Activated naive CD4-positive, alpha-beta T cell treated with anti-CD3 and anti-CD28 coated beads, Interleukin-2, amount 10 ng/mL, durations not matched to agents 7 days and 5 days (primary cell): ENCODE measurements around the gene IREB2.

Source experiments
- CTCF ChIA-PET: fragments of 350-600 bp; sonication (Branson Sonifier 250); formaldehyde crosslinking; loops from one replicate; lab custom pipeline; 2021; ENCODE audit warnings: antibody characterized with exemption; lab: Charles Lee
- DNase-seq: peaks from one replicate; pipeline ENCODE4 v3.0.0-alpha.2; 2020
- H3K27ac Mint-ChIP-seq: one replicate; pipeline ENCODE4 v1.8.0; 2021; ENCODE audit warnings: mild to moderate bottlenecking, moderate library complexity, mixed read lengths
- H3K27me3 Mint-ChIP-seq: one replicate; pipeline ENCODE4 v1.8.0; 2021; ENCODE audit warnings: mild to moderate bottlenecking, mixed read lengths
- H3K36me3 Mint-ChIP-seq: one replicate; pipeline ENCODE4 v1.8.0; 2021; ENCODE audit warnings: mixed read lengths
- H3K4me1 Mint-ChIP-seq: one replicate; pipeline ENCODE4 v1.8.0; 2021; ENCODE audit warnings: mixed read lengths
- H3K4me3 Mint-ChIP-seq: one replicate; pipeline ENCODE4 v1.8.0; 2021; ENCODE audit warnings: mild to moderate bottlenecking, moderate library complexity, mixed read lengths
- H3K9me3 Mint-ChIP-seq: one replicate; pipeline ENCODE4 v1.8.0; 2021; ENCODE audit warnings: mixed read lengths

The IREB2 gene

GRCh38 chr15:78450285-78450858 is 12.4 kb downstream of the IREB2 start:
- CTCF ChIA-PET, result interaction anchor here (1.7 kb wide), 1 partner anchor 28 kb away, joined by 5 read pairs; no protein-coding TSS in a partner anchor
- no peak overlapping the region for H3K4me3 Mint-ChIP-seq
- DNase-seq, result no peak

DNA sequence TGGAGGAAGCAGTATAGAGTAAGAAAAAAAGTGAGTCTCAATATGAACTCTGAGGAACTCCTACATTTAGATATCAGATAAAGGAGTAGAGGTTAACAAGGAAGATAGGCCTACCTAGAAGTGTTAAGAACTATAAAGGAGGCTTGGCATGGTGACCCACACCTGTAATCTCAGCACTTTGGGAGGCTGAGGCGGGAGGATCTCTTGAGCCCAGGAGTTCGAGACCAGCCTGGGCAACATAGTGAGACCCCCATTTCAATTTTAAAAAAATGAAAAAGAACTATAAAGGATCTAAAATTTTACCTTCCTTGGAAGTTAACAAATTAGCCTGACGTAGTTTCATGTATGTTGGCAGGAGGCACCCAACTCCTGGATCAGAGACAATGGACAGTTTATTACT is 14.5 kb downstream of the IREB2 start:
- CTCF ChIA-PET, result no interaction called here
- Mint-ChIP-seq H3K4me3 (no peak overlapping the region), H3K9me3 (no peaks in the 10 kb centered on the region), H3K4me1 (peaks cover 40% of the 10 kb centered on the region), H3K36me3 (peaks cover 23% of the 10 kb centered on the region), H3K27ac (no peak overlapping the region), H3K27me3 (no peaks in the 10 kb centered on the region)
- DNase-seq, result no peak

More at GRCh38 chr15:78450285-78450858, 12.4 kb downstream of the IREB2 start:
- Mint-ChIP-seq H3K4me1 (peaks cover 29% of the 10 kb centered on the region), H3K36me3 (peaks cover 32% of the 10 kb centered on the region), H3K9me3 (no peaks in the 10 kb centered on the region), H3K27me3 (no peaks in the 10 kb centered on the region), H3K27ac (no peak overlapping the region)

- Mint-ChIP-seq H3K36me3 (peaks cover 19% of the 10 kb centered on the region), H3K9me3 (no peaks in the 10 kb centered on the region), H3K4me1 (peaks cover 38% of the 10 kb centered on the region), H3K27me3 (no peaks in the 10 kb centered on the region), H3K4me3 (no peak overlapping the region), H3K27ac (no peak overlapping the region)
- no peak for DNase-seq
- CTCF ChIA-PET, result no interaction called here
These were observed 15.4 kb downstream of the IREB2 start for GRCh38 chr15:78453447-78453846.

DNA sequence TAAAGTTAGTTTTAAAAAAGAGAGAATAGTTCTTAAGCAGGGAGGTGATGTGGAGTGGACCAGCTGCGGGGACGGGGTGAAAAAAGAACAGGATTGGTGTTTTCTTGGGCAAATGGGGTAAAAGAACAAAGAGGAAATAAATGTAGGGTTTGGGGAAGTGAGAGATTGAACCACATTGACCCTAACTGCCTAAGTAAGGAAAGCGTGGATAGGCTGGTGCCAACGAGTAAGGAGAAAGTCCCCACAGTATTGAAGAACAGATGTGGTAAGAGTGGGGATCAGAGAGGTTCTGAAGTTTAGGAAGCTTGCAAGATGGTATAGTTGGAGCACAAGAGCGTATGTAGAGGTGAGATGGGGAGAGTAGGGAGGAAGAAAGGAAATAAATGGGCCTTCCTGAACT is 17.0 kb downstream of the IREB2 start:
- Mint-ChIP-seq H3K27ac (no peak overlapping the region), H3K9me3 (no peaks in the 10 kb centered on the region), H3K4me3 (no peak overlapping the region), H3K4me1 (peaks cover 38% of the 10 kb centered on the region), H3K36me3 (peaks cover 20% of the 10 kb centered on the region), H3K27me3 (no peaks in the 10 kb centered on the region)
- CTCF ChIA-PET, result no interaction called here
- DNase-seq, result no peak

GRCh38 chr15:78455749-78456148 is 17.7 kb downstream of the IREB2 start:
- Mint-ChIP-seq H3K27me3 (no peaks in the 10 kb centered on the region), H3K4me3 (no peak overlapping the region), H3K9me3 (no peaks in the 10 kb centered on the region), H3K36me3 (peaks cover 18% of the 10 kb centered on the region), H3K4me1 (peaks cover 41% of the 10 kb centered on the region), H3K27ac (no peak overlapping the region)
- CTCF ChIA-PET, result no interaction called here
- DNase-seq, result no peak

- Mint-ChIP-seq H3K27ac (no peak overlapping the region), H3K27me3 (no peaks in the 10 kb centered on the region), H3K4me3 (no peak overlapping the region), H3K36me3 (peaks cover 18% of the 10 kb centered on the region), H3K4me1 (peaks cover 48% of the 10 kb centered on the region), H3K9me3 (no peaks in the 10 kb centered on the region)
- CTCF ChIA-PET, result no interaction called here
- DNase-seq, result no peak
These were observed 18.4 kb downstream of the IREB2 start for GRCh38 chr15:78456426-78456825.

DNA sequence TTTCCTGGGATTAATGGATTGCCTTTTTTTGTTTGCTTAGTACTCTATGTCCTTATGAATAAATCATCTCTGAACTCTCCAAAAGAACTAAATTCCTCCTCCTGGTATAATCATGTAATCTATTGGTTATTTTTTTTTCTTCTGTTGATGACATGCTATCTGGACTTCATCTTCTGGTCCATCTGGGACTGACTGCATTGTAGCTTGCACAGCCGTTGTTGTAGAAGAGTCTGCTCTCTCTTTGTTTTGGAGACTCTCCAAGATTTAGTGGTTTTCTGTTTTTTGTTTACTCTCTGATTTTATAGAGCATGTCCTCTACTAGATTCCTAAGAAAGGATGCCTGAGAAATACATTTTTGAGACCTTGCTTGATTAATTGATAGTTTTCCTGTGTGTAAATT is 19.1 kb downstream of the IREB2 start:
- no peak for DNase-seq
- Mint-ChIP-seq H3K27me3 (no peaks in the 10 kb centered on the region), H3K27ac (no peak overlapping the region), H3K4me3 (no peak overlapping the region), H3K4me1 (peaks cover 50% of the 10 kb centered on the region), H3K36me3 (peaks cover 16% of the 10 kb centered on the region), H3K9me3 (no peaks in the 10 kb centered on the region)
- CTCF ChIA-PET, result no interaction called here

DNA sequence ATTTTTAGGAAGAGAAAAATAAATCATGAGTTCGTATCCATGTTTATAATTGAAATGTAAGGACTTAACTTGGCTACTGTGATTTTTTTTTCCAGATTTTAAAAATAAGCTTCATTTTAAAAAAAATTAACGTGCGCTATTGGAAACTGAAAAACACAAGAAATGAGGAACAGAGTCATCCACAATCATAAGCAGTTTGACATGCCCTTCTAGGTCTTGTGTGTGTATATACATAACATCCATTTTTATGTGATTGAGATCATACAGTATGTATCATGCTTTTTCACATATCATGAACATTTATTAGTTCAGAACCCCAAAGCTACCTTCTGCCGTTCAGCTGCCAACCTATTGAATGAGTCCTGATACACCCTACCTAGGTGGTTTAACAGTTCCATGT is 22.7 kb downstream of the IREB2 start:
- Mint-ChIP-seq H3K9me3 (no peaks in the 10 kb centered on the region), H3K27ac (peak overlapping the region; percentile 21), H3K36me3 (peaks cover 28% of the 10 kb centered on the region), H3K4me3 (no peak overlapping the region), H3K4me1 (peaks cover 29% of the 10 kb centered on the region), H3K27me3 (no peaks in the 10 kb centered on the region)
- no peak for DNase-seq
- CTCF ChIA-PET, result no interaction called here

- no peaks in the 10 kb centered on the region for H3K9me3 Mint-ChIP-seq
- DNase-seq, result peak; percentile 39
- H3K27me3 Mint-ChIP-seq, result no peaks in the 10 kb centered on the region
- CTCF ChIA-PET, result interaction anchor here (0.5 kb wide), 1 partner anchor 20 kb away, joined by 4 read pairs; no protein-coding TSS in a partner anchor
- peaks cover 25% of the 10 kb centered on the region for H3K4me1 Mint-ChIP-seq
- peaks cover 32% of the 10 kb centered on the region for H3K36me3 Mint-ChIP-seq
- H3K4me3 Mint-ChIP-seq, result no peak overlapping the region
- peak overlapping the region; percentile 24 for H3K27ac Mint-ChIP-seq
These were observed 23.3 kb downstream of the IREB2 start for GRCh38 chr15:78461171-78461888.

DNA sequence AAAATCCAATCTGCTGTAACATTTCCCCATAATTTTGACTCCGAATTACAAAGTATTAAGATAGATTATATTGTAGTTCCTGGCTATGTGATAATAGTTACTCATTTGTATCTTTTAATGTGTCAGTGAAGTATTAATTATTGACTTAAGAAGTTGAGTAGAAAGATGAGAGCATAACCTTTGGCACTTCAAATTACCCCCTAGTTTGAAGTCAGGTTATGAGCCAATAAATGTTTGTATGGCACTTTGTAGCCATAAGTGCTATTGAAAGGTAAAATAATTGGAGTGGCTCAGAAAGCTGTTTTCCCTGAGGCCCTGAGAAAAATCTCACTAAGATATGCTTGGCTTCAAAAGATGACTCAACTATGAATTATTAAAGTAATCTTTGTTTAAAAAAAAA is 31.0 kb downstream of the IREB2 start:
- DNase-seq, result no peak
- H3K27me3 Mint-ChIP-seq, result no peaks in the 10 kb centered on the region
- H3K4me3 Mint-ChIP-seq, result no peak overlapping the region
- H3K36me3 Mint-ChIP-seq, result peaks cover 38% of the 10 kb centered on the region
- no peaks in the 10 kb centered on the region for H3K4me1 Mint-ChIP-seq
- CTCF ChIA-PET, result no interaction called here
- no peak overlapping the region for H3K27ac Mint-ChIP-seq
- no peaks in the 10 kb centered on the region for H3K9me3 Mint-ChIP-seq

- CTCF ChIA-PET, result interaction anchor here (0.6 kb wide), 1 partner anchor 32 kb away, joined by 3 read pairs; no protein-coding TSS in a partner anchor
- no peak for DNase-seq
These were observed 39.3 kb downstream of the IREB2 start for GRCh38 chr15:78477295-78477694.

GRCh38 chr15:78479650-78480049 is 41.6 kb downstream of the IREB2 start:
- H3K4me3 Mint-ChIP-seq, result no peak overlapping the region
- H3K36me3 Mint-ChIP-seq, result peaks cover 41% of the 10 kb centered on the region
- DNase-seq, result no peak
- no peaks in the 10 kb centered on the region for H3K27me3 Mint-ChIP-seq
- H3K4me1 Mint-ChIP-seq, result no peaks in the 10 kb centered on the region
- CTCF ChIA-PET, result no interaction called here
- H3K9me3 Mint-ChIP-seq, result no peaks in the 10 kb centered on the region
- no peak overlapping the region for H3K27ac Mint-ChIP-seq

More at GRCh38 chr15:78477295-78477694, 39.3 kb downstream of the IREB2 start:
- H3K4me1 Mint-ChIP-seq, result no peaks in the 10 kb centered on the region
- peaks cover 32% of the 10 kb centered on the region for H3K36me3 Mint-ChIP-seq
- H3K4me3 Mint-ChIP-seq, result no peak overlapping the region
- H3K27me3 Mint-ChIP-seq, result no peaks in the 10 kb centered on the region
- H3K9me3 Mint-ChIP-seq, result no peaks in the 10 kb centered on the region
- peak overlapping the region; percentile 49 for H3K27ac Mint-ChIP-seq

- CTCF ChIA-PET, result interaction anchor here (0.9 to 1.6 kb wide), 2 partner anchors 12 to 13 kb away, joined by 3 to 4 read pairs; no protein-coding TSS in a partner anchor
- peaks cover 45% of the 10 kb centered on the region for H3K36me3 Mint-ChIP-seq
These were observed 43.9 kb downstream of the IREB2 start for GRCh38 chr15:78481917-78482316.

DNA sequence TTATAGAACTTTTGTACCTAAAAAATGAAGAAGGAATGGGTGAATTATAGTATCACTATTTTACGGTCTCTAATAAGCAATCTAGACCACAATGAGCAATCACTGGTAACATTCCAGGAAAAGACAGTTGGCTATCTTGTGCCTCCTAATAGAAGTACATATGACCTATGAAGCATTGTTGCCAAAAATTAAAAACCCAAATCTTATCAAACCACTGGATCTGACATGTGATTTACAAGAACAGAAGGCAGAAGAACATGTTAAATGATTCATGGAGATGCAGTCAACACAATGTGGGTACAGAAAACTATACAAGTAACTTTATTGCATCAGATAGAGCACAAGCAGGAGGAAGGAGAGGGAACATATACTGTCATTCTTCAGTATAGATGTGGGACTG is 54.9 kb downstream of the IREB2 start:
- H3K36me3 Mint-ChIP-seq, result peaks cover 63% of the 10 kb centered on the region
- CTCF ChIA-PET, result no interaction called here
- no peak overlapping the region for H3K4me3 Mint-ChIP-seq
- no peak for DNase-seq
- no peaks in the 10 kb centered on the region for H3K9me3 Mint-ChIP-seq
- H3K27ac Mint-ChIP-seq, result peak overlapping the region; percentile 64
- no peaks in the 10 kb centered on the region for H3K27me3 Mint-ChIP-seq
- H3K4me1 Mint-ChIP-seq, result no peaks in the 10 kb centered on the region

More at GRCh38 chr15:78481917-78482316, 43.9 kb downstream of the IREB2 start:
- DNase-seq, result no peak
- H3K4me1 Mint-ChIP-seq, result no peaks in the 10 kb centered on the region
- H3K9me3 Mint-ChIP-seq, result no peaks in the 10 kb centered on the region
- H3K4me3 Mint-ChIP-seq, result no peak overlapping the region
- no peaks in the 10 kb centered on the region for H3K27me3 Mint-ChIP-seq
- H3K27ac Mint-ChIP-seq, result no peak overlapping the region

DNA sequence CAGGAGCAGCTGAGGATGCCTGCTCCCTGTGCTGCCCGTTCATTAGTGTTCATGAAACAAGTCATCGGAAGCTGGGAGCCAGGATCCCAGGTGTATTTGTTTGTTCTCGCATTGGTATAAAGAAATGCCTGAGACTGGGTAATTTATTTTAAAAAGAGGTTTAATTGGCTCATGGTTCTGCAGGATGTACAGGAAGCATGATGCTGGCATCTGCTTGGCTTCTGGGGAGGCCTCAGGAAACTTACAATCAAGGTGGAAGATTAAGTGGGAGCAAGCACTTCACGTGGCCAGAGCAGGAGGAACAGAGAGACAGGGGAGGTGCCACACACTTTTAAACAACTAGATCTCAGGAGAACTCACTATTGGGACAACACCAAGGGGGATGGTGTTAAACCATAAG is 63.8 kb downstream of the IREB2 start:
- H3K4me1 Mint-ChIP-seq, result no peaks in the 10 kb centered on the region
- H3K9me3 Mint-ChIP-seq, result no peaks in the 10 kb centered on the region
- CTCF ChIA-PET, result no interaction called here
- H3K36me3 Mint-ChIP-seq, result peaks cover 40% of the 10 kb centered on the region
- peaks cover 2% of the 10 kb centered on the region for H3K27me3 Mint-ChIP-seq
- H3K27ac Mint-ChIP-seq, result no peak overlapping the region
- DNase-seq, result no peak
- H3K4me3 Mint-ChIP-seq, result no peak overlapping the region
